CD4-positive, alpha-beta T cell treated with Interleukin-17A for 4 hours (primary cell): ENCODE results near the gene KRT5.

Source experiments
- DNase-seq: peaks from one replicate; pipeline ENCODE4 v3.0.0-alpha.2; 2020; ENCODE audit warnings: mixed read lengths

The KRT5 gene

GRCh38 chr12:52535574-52535973, 15.4 kb upstream of the KRT5 start:
- no peak for DNase-seq

DNA sequence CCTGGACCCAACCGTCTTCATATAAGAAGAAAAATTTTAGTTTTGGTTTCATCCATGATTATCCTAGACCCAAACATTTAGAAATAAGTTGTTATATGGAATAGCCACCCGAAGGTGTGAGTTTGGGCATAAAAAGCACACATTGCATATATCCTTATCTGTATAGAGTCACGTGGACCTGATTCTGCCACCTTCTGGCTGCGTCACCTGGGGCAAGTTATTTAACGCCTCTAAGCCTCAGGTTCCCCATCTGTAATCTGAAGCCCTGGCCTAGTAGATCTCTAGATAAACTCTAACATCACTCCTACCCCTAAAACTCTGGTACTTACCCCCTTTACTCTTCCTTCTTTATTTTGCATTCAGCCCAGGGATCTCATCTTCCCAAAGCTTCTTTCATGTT, 14.3 kb upstream of the KRT5 start:
- no peak for DNase-seq

DNA sequence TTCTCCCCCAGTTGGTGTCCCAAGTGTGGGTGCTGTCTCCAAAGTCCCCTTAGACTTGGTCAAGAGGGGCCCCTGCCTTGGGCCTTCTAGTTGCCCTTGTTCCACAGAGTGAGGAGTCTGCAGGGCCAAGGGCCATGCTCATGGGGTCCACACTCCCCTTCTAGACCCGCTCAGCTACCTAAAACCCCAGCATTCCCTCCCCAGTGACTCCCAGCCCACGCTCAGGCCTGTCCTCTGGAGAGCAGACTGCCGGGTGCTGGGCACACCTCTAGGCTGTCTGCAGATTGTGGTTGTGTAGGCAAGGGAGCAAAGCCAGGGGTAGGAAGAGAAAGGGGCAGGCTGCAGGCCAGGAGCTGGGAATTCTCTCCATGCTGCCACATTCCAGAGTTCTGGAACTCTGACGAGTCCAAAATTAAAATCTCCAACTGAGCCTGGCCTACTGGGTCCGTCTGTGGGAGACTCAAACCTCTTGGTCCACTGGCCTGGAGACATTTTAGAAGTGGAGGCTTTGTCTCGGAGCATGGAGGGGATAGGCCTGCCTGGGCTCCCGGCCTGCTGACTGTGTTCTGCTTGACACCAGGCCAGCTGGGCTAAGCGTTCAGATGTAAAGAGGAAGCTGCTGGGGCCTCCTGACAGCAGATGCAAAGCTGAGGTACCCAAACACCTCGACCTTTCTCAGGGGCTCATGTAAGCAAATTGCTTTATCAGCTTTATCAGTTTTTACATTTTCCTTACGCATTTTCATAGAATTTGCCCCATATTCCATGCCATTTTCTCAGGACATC, 13.7 kb upstream of the KRT5 start:
- DNase-seq = no peak

- no peak for DNase-seq
Measured at GRCh38 chr12:52532636-52533035, 12.4 kb upstream of the KRT5 start.

- DNase-seq = no peak
Measured at GRCh38 chr12:52531566-52532300, 11.5 kb upstream of the KRT5 start.

- no peak for DNase-seq
Measured at GRCh38 chr12:52530905-52531304, 10.7 kb upstream of the KRT5 start.

- DNase-seq = no peak
Measured at GRCh38 chr12:52530366-52530765, 10.2 kb upstream of the KRT5 start.

- no peak for DNase-seq
Measured at GRCh38 chr12:52529846-52530245, 9.7 kb upstream of the KRT5 start.

DNA sequence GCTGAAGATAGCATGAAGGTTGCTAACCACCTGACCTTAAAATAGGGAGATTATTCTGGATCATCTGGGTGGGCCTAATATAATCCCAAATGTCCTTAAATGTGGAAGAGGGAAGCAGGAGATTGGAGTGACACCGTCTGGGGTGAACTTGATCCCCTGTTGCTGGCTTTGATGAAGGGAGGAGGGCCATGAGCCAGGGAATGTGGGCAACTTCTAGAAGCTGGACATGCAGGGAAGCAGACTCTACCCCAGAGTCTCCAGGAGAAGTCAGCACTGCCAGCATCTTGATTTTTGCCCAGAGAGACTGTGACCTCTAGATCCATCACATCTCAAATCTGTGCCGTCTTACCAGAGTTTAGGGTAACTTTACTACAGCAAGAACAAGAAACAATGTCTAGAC, 9.2 kb upstream of the KRT5 start:
- DNase-seq = no peak

DNA sequence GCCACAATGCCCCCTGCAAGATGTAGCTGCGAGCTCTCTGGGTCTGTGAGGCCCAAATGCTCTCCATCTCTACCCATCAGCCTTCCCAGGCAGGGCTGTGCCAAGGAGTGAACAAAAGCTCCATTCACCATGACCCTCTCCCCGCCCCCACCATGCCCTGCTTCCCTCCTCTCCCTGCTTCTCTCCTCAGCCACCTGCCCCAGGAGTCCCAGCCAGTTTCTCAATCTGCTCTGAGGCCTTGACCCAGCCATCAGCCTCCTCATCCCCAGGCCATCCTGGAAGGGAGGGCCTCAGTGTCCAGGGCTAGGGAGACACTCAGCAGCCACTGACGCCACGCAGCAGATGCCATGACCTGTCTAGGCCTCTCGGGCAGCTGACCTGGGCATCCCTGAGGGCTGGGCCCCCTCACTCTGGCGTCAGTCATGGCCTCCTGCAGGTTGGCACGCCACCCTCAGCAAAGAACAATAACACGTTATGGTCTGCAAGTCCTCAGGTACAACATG, 8.5 kb upstream of the KRT5 start:
- DNase-seq = no peak

GRCh38 chr12:52527121-52527800, 7.1 kb upstream of the KRT5 start:
- DNase-seq = no peak

DNA sequence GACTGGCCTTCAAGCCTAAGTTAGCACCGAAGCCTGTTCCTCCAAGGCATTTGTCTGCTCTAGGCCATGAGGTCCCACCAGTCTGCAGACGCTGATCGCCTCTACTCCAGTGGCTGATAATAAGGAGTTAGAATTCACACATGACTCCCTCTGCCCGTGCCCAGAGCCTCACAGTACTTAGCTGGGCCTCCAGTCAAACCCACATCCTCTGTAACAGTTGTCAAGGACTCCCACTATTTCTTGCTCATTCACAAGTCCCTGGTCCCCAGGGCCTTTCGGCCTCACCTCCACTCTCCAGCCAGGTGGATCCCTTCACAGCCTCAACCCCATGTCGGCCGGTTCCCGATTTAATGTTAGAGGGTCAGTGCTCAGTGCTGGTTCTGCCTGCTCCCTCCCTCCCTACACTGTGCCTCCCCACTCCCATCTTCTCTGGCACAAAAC, 6.3 kb upstream of the KRT5 start:
- DNase-seq = no peak

DNA sequence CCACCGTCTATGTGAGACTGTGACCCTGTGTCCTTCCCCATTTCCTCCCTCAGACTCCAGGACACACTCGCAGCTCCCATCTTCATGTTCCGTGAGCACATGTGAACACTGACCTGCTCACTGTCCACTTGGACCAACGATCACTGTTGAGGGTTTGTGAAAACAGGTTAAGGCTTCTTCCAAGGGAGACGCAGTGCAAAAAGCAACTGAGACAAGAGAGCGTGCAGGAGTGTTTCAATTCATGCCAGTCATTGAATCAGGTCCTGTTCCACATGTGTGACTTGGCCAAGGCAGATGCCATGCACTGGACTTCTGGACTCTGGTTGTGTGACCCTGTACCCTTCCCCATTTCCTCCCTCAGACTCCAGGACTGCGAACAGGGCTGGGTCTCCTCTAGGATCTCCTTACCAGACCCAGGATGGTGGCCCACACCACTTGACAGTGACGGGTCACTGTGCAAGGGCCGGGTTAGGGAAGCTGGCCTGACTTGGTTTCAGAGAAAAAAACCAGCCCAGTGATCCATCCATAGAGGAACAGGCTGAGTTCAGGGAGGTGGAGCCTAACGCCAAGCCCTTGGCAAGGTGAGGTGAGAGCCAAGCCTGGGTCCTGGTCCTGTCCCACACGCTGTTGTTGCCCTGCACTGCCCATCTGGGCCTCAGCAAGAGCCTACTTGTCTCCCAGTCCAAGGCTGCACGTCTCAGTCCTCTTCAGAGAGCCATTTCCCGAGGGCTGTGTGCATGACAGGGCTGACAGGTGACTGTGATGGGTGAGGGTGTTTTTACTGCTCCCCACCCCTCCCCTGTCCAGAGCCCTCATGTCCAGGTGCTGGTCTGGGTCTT, 5.7 kb upstream of the KRT5 start:
- no peak for DNase-seq

GRCh38 chr12:52524898-52525591, 4.9 kb upstream of the KRT5 start:
- no peak for DNase-seq

DNA sequence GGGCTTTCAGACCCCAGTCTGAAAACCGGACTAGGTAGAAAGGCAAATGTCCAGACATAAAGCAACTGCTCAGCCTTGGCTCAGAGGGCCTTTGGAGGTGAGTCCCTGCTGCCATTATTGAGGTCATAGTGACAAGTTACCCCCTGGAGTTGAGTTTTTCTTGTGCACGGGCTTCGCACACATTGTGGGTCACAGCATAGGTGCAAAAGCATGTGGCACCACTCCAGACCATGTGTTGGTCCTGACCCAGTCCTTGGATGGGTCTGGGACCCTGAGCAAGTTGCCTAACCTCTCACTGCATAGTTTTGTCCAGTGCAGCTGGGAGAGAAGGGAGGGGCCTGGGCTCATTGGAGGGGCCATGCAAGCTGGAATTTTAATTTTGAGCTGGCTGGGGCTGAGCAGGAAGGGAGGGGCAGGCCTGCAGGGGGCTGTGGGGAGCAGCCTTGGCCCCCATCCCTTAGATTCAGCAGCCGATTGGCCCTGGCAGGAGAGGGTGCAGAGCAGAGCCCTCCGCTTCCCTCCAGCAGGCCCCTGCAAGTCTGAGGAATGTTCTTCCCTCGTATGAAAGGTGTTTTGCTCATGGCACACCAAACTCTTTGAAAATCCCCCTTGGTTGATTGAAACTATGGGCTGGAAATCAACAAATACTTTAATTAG, 4.2 kb upstream of the KRT5 start:
- DNase-seq = no peak

DNA sequence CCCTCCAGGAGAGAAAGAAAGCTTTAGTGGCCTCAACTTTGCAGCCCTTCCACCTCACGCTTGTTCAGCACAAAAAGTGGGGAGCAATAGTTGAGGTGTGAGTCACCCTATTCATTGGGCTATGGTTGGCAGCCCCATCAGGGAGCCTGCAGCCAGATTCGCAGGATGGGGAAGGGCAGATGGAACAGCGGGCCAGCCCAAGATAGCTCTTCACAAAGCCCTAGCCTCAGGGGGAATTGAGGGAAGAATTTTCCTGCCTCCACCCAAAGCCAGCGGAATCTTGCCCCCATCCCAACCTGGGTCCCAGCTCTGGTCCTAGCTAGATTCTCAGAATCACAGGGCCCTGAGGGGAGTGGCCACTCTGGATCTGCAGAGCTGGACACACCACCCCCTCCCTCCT, 3.6 kb upstream of the KRT5 start:
- no peak for DNase-seq

DNA sequence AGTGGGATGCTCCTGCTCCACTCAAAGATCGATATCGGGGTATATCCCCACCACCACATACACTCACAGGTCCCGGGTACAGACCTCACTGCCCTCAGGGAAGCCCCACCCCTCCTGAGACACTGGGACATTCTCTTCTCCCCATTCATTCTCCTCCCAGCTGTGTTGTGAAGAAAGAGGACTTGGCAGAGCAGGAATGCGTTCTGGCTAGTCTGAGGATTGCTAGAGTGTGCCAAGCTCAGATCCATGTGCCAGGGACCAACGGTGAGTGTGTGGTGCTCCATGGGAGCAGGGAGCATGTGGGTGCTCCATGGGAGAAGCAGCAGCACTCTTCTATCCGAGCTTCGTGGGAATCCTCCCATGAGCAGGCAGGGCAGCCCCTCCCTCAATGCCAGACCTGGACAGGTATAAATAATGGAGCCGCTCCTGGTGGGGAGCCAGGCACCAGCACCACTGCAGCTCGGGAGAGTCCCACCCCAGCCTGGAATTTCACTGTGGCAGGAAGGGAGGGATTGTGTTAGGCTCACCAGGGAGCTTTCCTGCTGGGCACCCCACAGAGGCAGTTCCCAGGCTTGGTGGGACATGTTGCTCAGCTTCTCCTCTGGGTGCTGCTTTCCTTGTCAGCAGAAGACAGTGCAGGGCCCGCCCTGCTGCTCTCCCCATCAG, 2.3 kb upstream of the KRT5 start:
- DNase-seq = no peak

DNA sequence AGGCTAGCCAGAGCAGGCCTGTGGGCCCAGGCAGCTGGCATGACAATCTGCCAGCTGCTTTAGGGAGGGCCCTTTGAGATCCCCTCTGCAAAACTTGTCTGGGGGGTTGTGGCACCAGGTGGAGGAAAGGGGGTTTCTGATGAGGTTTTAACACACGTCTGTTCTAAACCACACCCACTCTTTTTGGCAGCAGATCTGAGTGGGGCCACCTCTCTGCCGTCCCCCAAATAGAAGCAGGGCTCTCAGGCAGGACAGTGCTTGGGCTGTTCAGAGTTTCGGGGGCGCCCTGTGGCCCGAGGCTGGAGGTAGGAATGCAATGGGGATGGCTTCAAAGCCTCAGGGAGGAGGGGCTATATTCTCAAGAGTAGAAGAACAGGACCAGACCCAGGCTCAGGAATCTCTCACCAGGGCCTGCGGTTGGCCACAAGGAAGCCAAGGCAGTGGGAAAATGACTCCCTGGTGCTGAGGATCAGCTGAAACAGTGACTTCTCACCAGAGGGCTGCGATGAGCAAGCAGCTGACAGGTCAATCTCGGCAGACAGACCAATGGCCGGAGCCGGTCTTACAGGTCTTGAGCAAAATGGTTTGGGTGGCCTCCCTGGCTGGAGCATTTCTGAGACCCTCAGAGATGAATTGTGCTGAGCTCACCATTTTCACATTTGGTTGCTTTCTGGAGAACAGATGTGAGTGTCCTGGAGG, 1.5 kb upstream of the KRT5 start:
- no peak for DNase-seq

DNA sequence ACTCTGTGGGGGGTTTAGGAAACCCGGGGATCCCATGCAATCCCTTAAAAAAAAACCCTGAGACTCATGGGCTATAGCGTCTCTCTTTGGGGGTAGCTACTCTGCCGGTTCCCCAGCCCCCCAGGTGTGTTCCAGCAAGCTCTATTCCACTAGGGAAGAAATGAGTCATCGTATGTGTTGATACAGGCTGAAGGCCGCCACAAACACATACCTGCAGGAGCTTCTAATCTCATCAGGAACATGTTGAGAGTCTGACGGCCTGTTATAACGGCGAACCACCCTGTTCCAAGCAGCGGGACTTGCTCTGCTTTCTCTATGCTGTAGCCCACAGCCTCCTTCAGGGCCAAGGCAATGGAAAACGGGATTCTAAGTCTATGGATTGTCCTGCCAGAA, 977 bp upstream of the KRT5 start:
- DNase-seq = no peak

- no peak for DNase-seq
Measured at GRCh38 chr12:52519387-52519703, 849 bp downstream of the KRT5 start.
